Measurements from ENCODE around the gene DNAJC8. TPM values are rescaled to one million over a fixed set of nuclear protein-coding genes. Genes with fewer than 3 reads are reported as not detected.

Gene DNAJC8
- total RNA-seq, 1 experiment from 2014 or later = 61.4 TPM

- intact Hi-C loops (cut with micrococcal nuclease; ENCODE audit: unreplicated experiment) = no loop called here
- CTCF ChIA-PET = no interaction called here
Observed at GRCh38 chr1:28175955-28176485, 56.8 kb downstream of the DNAJC8 start.

GRCh38 chr1:28173980-28174297 is 58.9 kb downstream of the DNAJC8 start:
- Histone ChIP-seq H3K4me2 (no peak overlapping the region), H3K36me3 (ENCODE audit: low read depth) (no peaks in the 10 kb centered on the region), H3K27ac (no peak overlapping the region), H3F3A (ENCODE audit: insufficient read depth, low read depth) (no peaks in the 10 kb centered on the region), H3K9me3 (ENCODE audit: insufficient read depth, low read depth) (no peaks in the 10 kb centered on the region), H3K27me3 (ENCODE audit: insufficient read depth, low read depth) (no peaks in the 10 kb centered on the region), H2AFZ (no peak overlapping the region), H3K4me1 (replicated peaks; ENCODE audit: insufficient read depth) (no peaks in the 10 kb centered on the region), H3K79me2 (ENCODE audit: low read depth) (no peaks in the 10 kb centered on the region), H4K20me1 (ENCODE audit: insufficient read depth) (no peaks in the 10 kb centered on the region), H3K4me3 (no peak overlapping the region), H3K9me2 (ENCODE audit: insufficient read depth) (no peaks in the 10 kb centered on the region)
- no peak for DNase-seq
- TF ChIP-seq EZH2 (IDR thresholded peaks at IDR 0.05; ENCODE audit: low read depth) = no peak
- TF ChIP-seq CTCF (conservative IDR thresholded peaks at IDR 0.05) = no peak
- no TSS peak for BruUV-seq (replicated peaks)
- ChIA-PET CTCF (no interaction called here), POLR2A (ENCODE audit: unreplicated experiment) (no interaction called here)
- intact Hi-C loops (cut with micrococcal nuclease; ENCODE audit: unreplicated experiment) = no loop called here

More at GRCh38 chr1:28175955-28176485, 56.8 kb downstream of the DNAJC8 start:
- H3K27ac ChIP-seq = no peak overlapping the region
- H3K27me3 ChIP-seq (ENCODE audit: insufficient read depth, low read depth) = no peaks in the 10 kb centered on the region
- no peaks in the 10 kb centered on the region for H4K20me1 ChIP-seq (ENCODE audit: insufficient read depth)
- H3F3A ChIP-seq (ENCODE audit: insufficient read depth, low read depth) = no peaks in the 10 kb centered on the region
- H2AFZ ChIP-seq = no peak overlapping the region
- no peaks in the 10 kb centered on the region for H3K4me1 ChIP-seq (replicated peaks; ENCODE audit: insufficient read depth)
- H3K9me2 ChIP-seq (ENCODE audit: insufficient read depth) = no peaks in the 10 kb centered on the region
- BruUV-seq (replicated peaks) = no TSS peak
- no peak overlapping the region for H3K4me3 ChIP-seq
- H3K4me2 ChIP-seq = no peak overlapping the region
- H3K9me3 ChIP-seq (ENCODE audit: insufficient read depth, low read depth) = no peaks in the 10 kb centered on the region
- H3K36me3 ChIP-seq (ENCODE audit: low read depth) = no peaks in the 10 kb centered on the region
- no peaks in the 10 kb centered on the region for H3K79me2 ChIP-seq (ENCODE audit: low read depth)
- POLR2A ChIA-PET (ENCODE audit: unreplicated experiment) = no interaction called here
- no peak for TF ChIP-seq EZH2 (IDR thresholded peaks at IDR 0.05; ENCODE audit: low read depth)
- no peak for TF ChIP-seq CTCF (conservative IDR thresholded peaks at IDR 0.05)
- DNase-seq = no peak

- no peaks in the 10 kb centered on the region for H3K9me3 ChIP-seq (ENCODE audit: insufficient read depth, low read depth)
- no peaks in the 10 kb centered on the region for H3F3A ChIP-seq (ENCODE audit: insufficient read depth, low read depth)
- intact Hi-C loops (cut with micrococcal nuclease; ENCODE audit: unreplicated experiment) = no loop called here
- CTCF ChIA-PET = no interaction called here
- H3K4me1 ChIP-seq (replicated peaks; ENCODE audit: insufficient read depth) = no peaks in the 10 kb centered on the region
- POLR2A ChIA-PET (ENCODE audit: unreplicated experiment) = no interaction called here
- H2AFZ ChIP-seq = no peak overlapping the region
- TF ChIP-seq EZH2 (IDR thresholded peaks at IDR 0.05; ENCODE audit: low read depth) = no peak
- no peak for TF ChIP-seq CTCF (conservative IDR thresholded peaks at IDR 0.05)
- H3K27me3 ChIP-seq (ENCODE audit: insufficient read depth, low read depth) = no peaks in the 10 kb centered on the region
- DNase-seq = no peak
- no peak overlapping the region for H3K4me3 ChIP-seq
- no TSS peak for BruUV-seq (replicated peaks)
- no peaks in the 10 kb centered on the region for H3K79me2 ChIP-seq (ENCODE audit: low read depth)
- no peak overlapping the region for H3K27ac ChIP-seq
- no peaks in the 10 kb centered on the region for H4K20me1 ChIP-seq (ENCODE audit: insufficient read depth)
- no peak overlapping the region for H3K4me2 ChIP-seq
- no peaks in the 10 kb centered on the region for H3K36me3 ChIP-seq (ENCODE audit: low read depth)
- no peaks in the 10 kb centered on the region for H3K9me2 ChIP-seq (ENCODE audit: insufficient read depth)
Observed at GRCh38 chr1:28173151-28173979, 59.5 kb downstream of the DNAJC8 start.
